ENCODE data around the gene SGSM2.

- TF ChIP-seq EZH2 (IDR thresholded peaks at IDR 0.05; ENCODE audit: borderline replicate concordance, low read length) (no peak), CTCF (IDR thresholded peaks at IDR 0.05; ENCODE audit: low read length) (no peak)
Observed at GRCh38 chr17:2372180-2372579, 34.9 kb downstream of the SGSM2 start.
